HCT116 (cell line): Measurements from ENCODE around the gene ARHGAP9.

Experiments
- CTCF ChIP-seq, 3 experiments: fragments of 200-600 bp in 1 of 3; sonication (generic) in 1 of 3; IDR thresholded peaks in 2 of 3; conservative IDR thresholded peaks in 1 of 3; 2 replicates each; pipeline ENCODE4 v1.5.1; 2012 to 2017; ENCODE audit warnings: low read depth in 2 of 3, low read length in 2 of 3, antibody characterized with exemption in 1 of 3, borderline replicate concordance in 1 of 3, control low read depth in 1 of 3, mild to moderate bottlenecking in 1 of 3, mixed read lengths in 1 of 3, mixed run types in 1 of 3, moderate library complexity in 1 of 3; ENCODE audit not compliant: insufficient read depth in 1 of 3
- ELF1 ChIP-seq: IDR thresholded peaks from 2 replicates; pipeline ENCODE4 v1.6.1; 2012; ENCODE audit warnings: low read depth, borderline replicate concordance
- EZH2 ChIP-seq: fragments of 200-600 bp; sonication (generic); IDR thresholded peaks from 2 replicates; pipeline ENCODE4 v1.6.1; 2017; ENCODE audit warnings: antibody characterized with exemption, mixed run types
- EZH2phosphoT487 ChIP-seq: fragments of 200-600 bp; IDR thresholded peaks from 2 replicates; pipeline ENCODE4 v1.6.1; 2018; ENCODE audit warnings: antibody characterized with exemption, borderline replicate concordance
- JUND ChIP-seq: IDR thresholded peaks from 2 replicates; pipeline ENCODE4 v1.6.1; 2012
- MAX ChIP-seq: IDR thresholded peaks from 2 replicates; pipeline ENCODE4 v1.6.1; 2012
- POLR2A ChIP-seq: IDR thresholded peaks from 2 replicates; pipeline ENCODE4 v1.7.0; 2011; ENCODE audit warnings: borderline replicate concordance; ENCODE audit not compliant: insufficient read depth, insufficient read length; ENCODE audit errors: extremely low read depth
- POLR2AphosphoS5 ChIP-seq: IDR thresholded peaks from 2 replicates; pipeline ENCODE4 v1.6.1; 2011; ENCODE audit warnings: mild to moderate bottlenecking, low read depth, low read length, moderate library complexity
- RAD21 ChIP-seq: IDR thresholded peaks from 2 replicates; pipeline ENCODE4 v1.6.1; 2012; ENCODE audit warnings: low read depth, mild to moderate bottlenecking
- SIN3A ChIP-seq: IDR thresholded peaks from 2 replicates; pipeline ENCODE4 v1.6.1; 2012; ENCODE audit warnings: low read depth
- SP1 ChIP-seq: IDR thresholded peaks from 2 replicates; pipeline ENCODE4 v1.6.1; 2012; ENCODE audit warnings: low read depth
- YY1 ChIP-seq: IDR thresholded peaks from 2 replicates; pipeline ENCODE4 v1.6.1; 2011; ENCODE audit warnings: low read length, low read depth, moderate library complexity, mild to moderate bottlenecking; ENCODE audit not compliant: insufficient replicate concordance; ENCODE audit errors: extremely low read depth
- ZBTB33 ChIP-seq: IDR thresholded peaks from 2 replicates; pipeline ENCODE4 v1.6.1; 2011; ENCODE audit warnings: mild to moderate bottlenecking, low read length, moderate library complexity; ENCODE audit not compliant: insufficient replicate concordance; ENCODE audit errors: extremely low read depth
- ZNF274 ChIP-seq: fragments of 200-500 bp; sonication (Bioruptor generic); IDR thresholded peaks from 2 replicates; pipeline ENCODE4 v1.6.1; 2014; ENCODE audit warnings: mild to moderate bottlenecking, low read depth, low read length, inconsistent platforms

GRCh38 chr12:57524814-57525614 lies 45.3 kb upstream of the ARHGAP9 start:
- TF ChIP-seq CTCF (IDR thresholded peaks at IDR 0.05 in 2 of 3, conservative IDR thresholded peaks at IDR 0.05 in 1 of 3; ENCODE audit: borderline replicate concordance in 1 of 3, insufficient read depth in 1 of 3, low read depth in 2 of 3, low read length in 2 of 3) (no peak), POLR2A (no peak), YY1 (no peak), POLR2AphosphoS5 (no peak), EZH2phosphoT487 (no peak), EZH2 (no peak), RAD21 (no peak), MAX (no peak), SP1 (no peak), ELF1 (no peak), ZNF274 (no peak), JUND (no peak), ZBTB33 (no peak), SIN3A (no peak)
